Right hindlimb (tissue), 1 donor: ENCODE results near the gene LRRC27.

Experiments used
- DNase-seq: peaks from one replicate; pipeline ENCODE4 v3.0.0-alpha.2; 2018

LRRC27 gene

DNA sequence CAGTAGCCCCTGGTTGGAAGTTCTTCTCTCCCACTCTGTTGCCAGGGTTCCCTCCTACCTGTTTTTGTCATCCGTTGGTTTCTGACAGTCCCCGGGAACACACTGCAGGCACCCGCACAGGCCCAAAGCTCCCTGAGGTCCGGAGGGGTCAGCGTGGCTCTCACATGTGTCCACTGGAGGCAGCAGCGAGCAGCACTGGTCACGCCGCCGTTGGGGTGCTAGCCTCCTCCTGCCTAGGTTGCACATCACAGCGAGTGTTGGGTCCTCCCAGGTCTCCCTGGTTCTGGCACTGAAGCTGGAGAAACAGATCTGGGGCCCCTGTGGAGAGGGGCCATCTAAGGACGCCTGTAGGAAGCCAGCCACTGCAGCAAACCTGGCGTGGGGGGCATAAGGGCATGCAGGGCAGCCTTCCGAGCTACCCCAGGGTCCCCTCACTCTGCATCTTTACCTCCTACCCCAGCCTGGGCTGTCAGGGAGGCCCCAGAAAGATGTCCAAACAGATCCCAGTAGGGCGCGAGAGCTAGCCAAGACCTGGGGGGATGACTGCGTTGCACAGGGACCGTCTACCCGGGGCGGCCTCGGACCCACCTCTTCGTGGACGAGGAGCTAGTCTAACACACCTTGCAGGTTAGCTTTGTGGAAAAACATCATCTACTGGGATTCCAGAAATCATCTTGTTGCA lies 28.9 kb downstream of the LRRC27 start:
- no peak for DNase-seq

DNA sequence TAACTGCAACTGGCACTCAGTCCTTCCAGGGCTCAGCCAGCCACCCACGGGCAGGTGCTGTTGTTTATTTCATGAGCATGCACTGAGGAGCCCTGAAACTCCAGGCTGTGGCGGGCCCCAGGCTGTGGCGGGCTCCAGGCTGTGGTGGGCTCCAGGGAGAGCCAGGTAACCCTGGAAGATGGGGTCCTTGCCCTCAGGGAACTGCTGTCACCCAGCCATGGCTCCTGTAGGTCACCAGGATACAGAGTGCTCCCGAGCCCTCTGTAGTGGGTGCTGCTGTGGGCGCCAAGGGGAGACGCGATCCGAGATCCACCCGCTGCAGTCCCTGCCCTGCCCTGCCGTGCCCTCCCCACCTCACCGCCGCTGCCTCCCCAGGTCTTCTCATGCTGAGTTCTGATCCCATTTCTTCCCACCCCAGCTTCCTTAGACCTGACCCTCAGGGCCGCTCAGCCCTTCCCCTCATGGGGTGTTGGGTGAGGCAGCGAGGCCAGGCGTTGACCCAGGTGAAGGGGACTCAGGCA lies 29.6 kb downstream of the LRRC27 start:
- DNase-seq: no peak

DNA sequence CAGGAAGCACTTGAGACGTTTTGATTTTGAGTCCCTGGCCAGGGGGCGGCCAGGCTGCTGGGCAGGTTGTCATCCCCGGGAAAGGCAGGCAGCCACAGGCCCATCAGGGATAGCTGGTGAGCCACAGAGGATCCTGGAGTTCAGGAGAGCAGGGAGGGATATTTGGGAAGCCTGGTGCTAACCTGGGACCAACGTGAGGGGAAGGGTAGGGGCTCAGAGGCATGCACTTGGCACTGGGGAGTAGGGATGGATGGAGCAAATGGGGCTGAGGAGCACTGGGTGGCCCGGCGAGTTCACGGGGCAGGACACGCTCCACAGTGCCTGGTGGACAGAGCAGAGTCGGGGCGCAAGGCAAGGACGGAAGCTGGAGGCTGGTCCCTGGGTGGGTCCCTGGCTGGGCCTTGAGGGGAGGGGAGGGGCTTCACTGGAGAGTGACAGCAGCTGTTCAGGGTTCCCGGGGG lies 30.2 kb downstream of the LRRC27 start:
- no peak for DNase-seq

DNA sequence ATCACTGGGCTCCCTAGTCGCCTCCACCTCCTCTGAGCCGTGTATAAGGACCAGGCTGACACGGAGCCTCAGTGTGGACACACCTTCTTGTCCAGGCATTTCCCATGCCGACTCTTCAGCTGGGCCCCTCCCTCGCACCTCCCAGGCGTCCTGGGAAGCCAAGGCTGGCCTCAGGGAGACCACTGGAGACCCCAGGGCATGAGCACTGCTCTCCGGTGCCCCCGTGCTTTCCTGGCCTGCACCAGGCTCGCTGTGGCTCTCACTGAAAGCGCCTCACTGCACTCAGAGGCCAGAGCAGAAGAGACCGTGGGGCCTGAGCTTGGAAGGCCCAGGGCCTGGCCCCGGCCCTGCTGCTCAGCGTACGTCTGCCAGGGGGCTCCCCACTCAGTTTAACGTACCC lies 31.4 kb downstream of the LRRC27 start:
- no peak for DNase-seq

DNA sequence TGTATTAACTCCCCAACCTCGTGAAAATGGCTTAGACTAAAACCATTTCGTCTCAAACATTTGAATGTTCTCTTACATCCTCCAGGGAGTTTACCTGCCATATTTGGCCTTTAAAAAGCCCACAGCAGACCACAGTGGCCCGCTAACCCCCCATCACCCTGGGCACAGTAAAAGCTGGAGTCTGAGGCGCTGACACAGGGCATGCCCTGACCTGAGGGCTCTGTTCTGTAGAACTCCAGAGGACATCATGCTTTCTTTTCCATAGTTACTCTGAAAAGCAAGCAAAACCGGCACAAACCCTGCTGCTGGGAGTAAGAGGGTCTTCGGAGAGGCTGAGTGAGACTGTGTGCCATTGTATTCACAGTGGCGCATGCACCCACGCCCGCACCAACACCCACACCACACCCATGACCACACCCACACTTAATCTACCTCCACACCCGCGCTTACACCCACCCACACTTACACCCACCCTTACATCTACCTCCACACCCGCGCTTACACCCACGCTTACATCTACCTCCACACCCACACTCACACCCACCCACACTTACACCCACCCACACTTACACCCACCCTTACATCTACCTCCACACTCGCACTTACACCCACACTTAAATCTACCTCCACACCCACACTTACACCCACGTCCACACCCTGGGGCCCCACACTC lies 32.1 kb downstream of the LRRC27 start:
- DNase-seq: no peak

DNA sequence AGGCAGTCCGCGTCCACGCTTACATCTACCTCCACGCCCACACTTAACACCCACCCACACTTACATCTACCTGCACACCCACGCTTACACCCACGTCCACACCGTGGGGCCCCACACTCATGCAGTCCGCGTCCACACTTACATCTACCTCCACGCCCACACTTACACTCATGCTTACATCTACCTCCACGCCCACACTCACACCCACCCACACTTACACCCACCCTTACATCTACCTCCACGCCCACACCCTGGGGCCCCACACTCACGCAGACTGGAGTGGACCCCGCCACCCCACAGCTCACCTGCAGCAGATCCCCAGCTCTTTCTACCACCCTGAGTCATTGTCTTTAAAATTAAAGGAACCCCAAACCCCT lies 32.6 kb downstream of the LRRC27 start:
- DNase-seq: no peak

DNA sequence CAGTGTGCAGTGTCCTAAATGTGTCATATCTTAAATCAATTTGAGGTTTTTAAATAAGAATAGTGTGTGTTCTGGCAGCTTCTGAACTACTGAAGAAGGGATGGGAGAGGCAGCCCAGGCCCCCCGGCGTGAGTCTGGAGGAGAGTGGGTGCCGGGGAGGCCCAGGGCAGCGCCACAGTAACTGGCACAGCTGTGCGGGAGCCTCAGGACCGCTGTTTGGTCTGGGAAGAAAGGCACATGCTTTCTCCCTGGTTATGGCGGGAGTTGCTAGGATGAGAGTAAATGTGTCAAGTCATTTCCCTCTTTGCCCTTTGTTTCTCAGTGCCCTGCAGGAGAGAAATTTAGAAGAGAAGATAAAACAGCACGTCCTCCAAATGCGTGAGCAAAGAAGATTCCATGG lies 33.1 kb downstream of the LRRC27 start:
- DNase-seq: no peak

DNA sequence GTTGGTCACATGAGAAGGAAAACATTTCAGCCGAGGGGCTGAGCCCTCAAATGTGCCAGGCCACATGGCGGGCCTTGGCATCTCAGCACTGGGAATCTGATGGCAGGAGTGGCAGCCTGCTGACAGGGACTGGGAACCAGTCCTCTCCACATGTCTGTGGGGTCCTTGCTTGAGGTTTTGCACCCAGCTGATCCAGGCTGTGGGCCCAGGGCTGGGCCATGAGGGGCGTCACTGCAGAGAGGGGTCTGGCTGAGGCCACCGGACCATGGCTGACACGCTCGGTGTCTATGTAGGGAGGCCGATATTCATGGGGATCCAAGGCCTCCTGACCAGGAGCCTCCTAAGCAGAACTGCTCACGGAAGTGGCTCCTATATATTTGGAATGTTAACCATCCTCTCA lies 34.0 kb downstream of the LRRC27 start:
- no peak for DNase-seq

DNA sequence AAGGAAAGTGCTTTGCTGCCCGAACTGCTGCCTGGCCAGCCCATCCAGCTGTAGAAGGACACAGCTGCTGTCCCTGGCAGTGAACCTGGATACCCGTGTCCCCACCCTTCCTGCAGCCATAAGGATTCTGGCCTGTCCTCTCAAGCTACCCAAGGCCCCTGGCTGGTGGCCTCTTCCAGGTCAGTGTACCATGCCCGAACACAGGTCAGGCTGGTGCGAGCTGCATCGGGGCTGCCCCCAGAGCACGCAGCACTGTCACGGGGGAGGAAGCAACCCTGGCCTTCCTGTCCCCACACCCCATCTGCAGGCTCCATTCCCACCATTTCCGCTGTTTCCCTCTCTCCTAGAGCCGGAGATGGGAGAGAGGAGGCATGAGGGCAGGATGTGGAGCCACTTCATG lies 34.5 kb downstream of the LRRC27 start:
- DNase-seq: no peak

DNA sequence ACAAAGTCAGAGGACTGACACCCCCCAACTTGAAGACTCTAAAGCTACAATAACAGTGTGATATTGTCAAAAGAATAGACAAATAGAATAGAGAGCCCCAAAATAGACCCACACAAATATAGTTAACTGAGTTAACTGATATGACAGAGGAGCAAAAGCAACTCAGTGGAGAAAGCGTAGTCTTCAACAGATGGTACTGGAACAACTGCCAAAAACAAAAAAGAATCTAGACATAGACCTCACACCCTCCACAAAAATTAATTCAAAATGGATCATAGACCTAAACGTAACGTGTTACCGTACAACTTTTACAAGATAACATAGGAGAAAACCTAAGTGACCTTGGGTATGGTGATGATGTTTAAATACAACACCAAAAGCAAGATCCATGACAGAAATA lies 36.4 kb downstream of the LRRC27 start:
- DNase-seq: no peak

DNA sequence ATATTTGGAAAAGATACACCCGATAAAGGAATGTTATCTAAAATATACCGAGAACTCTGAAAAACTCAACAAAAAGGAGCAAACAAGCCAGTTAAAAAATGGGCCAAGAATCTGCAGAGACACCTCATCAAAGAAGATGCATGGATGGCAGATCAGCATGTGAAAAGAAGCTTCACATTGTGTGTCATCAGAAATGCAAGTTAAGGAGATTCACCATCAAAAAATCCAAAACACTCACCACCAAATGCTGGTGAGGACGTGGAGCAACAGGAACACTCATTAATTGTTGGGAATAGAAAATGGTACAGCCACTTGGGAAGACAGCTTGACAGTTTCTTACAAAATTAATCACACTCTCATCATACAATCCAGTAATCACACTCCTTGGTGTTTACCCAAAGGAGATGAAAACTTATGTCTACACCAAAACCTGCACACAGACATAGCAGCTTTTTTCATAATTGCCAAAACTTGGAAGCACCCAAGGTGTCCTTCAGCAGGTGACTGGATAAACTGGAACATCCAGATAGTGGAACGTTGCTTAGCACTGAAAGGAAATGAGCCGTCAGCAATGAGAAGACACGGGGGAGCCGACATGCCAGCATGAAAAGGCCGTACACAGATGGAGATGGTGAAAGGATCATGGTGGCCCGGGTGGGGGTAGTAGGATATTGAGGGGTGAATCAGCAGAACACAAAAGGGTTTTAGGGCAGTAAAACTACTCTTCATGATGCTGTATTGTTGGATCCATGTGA lies 37.1 kb downstream of the LRRC27 start:
- no peak for DNase-seq

DNA sequence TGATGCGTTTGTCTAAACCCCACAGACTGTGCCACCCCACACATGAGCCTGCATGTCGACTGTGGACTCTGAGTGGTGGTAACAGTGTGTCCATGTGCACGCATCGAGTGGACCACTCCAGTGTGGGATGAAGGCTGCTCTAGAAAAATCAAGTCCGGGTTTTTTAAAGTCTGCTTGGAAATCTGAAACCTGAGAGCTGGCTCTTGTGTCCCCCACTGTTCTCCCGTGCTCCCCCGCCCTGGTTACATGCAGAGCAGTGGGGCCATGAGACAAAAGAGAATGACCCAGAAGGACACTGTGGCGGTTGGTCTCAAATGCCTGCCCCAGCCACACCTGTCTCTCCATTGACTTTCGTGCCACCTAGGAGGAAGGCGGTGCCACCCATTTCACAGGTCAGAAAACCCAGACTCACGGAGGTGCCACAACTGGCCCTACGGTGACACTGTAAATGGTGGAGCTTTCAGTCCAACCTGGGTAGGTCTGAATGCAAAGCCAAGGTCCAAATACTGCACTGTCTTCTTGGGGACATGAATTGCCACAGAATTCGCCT lies 37.7 kb downstream of the LRRC27 start:
- DNase-seq: no peak

DNA sequence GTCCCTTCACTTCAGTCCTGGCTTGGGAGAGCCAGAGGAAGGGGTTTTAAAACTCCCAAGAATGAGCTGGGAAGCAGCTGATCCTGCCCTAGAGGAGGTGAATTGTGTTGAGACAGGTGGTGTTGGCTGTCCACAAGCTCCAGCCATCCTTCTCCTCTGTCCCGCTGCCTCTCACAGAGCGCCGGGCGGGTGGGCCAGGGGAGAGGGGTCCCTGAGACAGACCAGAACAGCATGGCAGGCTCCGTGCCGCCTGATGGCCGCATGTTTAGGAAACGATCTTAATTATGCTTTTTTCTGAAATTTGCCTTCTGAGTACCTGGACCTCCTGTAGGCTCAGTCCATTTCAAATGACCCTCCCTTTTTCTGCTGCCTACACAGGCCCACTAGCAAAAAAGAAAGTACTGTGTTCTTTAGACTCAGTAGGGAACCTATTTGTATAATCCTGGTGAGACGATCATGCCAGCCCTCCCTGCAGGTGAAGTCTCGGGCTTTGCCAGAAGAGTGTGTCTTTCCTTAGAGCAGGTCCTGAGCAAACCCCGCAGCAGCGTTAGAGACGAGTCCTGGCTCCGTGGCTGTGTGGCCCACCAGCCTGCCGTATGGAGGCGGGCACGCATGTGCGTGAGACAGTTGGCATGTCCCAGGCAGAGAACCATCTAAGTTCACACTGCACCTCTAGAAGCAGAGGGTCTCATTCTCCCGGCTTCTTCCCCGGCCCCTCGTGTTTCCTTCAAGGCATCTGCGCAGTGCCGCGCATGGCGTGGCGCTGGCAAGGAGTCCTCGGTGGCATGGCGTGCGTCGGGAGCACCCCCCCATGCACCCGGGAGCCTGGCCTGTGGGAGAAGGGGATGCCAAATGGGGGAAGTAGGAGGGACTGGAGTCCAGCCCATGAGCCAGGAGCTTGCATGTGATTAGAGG lies 38.7 kb downstream of the LRRC27 start:
- DNase-seq: no peak

DNA sequence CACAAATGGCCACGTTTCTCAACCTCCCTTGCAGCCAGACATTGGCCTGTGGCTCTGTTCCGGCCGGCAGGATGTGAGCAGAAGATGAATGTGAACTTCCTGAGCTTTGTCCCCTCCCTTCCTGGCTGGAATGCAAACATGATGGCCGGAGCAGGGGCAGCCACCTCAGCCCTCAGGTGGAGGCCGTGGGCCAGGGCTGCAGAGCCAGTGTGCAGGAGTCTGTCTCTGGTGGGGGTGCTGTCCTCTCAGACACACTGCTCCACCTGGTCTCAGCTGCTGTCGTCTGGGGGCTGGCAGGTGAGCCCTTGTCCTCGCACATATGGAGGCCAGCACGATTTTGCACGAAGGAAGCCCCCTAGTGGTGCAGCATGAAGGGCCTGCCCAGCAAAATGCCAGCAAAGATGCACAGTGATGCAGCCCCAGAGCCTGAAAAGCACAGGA lies 39.7 kb downstream of the LRRC27 start:
- DNase-seq: no peak

DNA sequence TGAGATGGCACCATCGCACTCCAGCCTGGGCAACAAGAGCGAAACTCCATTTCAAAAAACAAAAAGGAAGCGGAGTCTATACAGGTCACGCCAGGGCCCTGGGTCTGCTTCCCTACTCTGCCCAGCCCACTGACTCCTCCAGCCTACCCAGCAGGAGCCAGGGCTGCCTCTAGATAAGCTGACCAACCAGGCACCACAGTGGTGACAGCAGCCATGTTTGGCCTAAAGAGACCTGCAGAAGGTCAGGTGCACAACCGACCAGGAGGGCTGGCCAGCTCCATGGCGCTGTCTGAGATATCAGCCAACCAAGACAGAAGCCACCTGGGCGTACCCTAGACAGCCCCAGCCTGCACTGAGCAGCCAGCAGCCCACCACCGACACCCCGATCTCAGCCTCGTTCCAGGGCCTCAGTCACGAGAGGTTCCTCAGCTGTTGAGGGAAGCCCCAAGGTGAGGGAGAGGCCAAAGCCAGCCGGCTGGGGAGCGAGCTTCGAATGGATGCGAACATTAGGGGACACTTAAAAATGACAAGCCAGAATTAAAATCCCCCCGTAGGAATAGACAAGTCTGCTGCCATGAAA lies 40.6 kb downstream of the LRRC27 start:
- no peak for DNase-seq

DNA sequence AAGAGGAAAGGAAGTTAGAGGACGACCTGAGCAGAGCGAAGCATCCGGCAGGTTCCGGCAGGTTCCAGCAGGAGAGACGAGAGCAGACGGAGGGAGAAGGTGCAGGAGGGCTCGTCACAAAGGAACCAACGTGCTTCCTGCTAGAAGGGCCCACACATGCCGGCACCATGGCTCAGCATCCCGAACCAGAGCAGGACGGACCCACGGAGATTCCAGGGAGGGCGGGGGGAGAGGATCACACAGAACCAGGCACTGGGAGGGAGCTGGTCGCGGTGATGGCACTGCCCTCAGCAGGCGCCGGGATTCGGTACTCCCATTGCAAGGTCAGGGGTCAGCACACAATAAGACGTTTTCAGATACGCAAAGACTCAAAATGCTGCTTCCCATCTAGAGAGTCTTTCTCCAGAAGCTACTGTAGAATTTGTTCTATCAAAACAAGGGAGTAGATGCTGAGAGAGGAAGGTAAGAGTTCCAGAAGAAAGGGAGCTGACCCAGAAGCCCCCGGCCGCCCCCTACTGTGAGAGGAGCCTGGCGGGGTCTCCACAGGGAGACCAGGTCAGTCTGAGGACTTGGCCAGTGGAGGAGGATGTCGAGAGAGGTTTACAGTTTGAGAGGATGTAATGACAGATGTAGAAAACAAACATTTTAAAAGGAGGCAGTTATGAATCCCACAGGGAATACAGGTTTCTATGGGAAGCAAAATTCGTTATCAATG lies 41.4 kb downstream of the LRRC27 start:
- DNase-seq: no peak

DNA sequence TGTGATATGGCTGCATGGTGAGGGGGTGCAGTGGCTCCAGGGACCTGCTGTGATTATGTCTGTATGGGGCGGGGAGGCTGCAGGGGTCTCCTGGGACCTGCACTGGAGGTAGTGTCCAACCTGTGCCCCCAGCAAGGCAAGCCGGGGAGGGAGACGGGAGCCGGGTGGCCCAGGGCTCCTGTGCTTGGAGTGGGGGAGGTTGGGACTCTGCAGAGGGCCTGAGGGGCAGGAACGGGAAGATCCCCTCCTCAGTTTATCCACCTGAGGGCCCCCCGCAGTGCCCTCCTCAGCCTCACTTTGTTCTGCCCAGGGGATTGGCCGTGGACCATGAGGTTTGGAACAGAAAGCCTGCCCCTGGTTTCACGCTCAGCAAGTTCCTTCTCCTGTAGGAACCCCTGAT lies 42.2 kb downstream of the LRRC27 start:
- no peak for DNase-seq

DNA sequence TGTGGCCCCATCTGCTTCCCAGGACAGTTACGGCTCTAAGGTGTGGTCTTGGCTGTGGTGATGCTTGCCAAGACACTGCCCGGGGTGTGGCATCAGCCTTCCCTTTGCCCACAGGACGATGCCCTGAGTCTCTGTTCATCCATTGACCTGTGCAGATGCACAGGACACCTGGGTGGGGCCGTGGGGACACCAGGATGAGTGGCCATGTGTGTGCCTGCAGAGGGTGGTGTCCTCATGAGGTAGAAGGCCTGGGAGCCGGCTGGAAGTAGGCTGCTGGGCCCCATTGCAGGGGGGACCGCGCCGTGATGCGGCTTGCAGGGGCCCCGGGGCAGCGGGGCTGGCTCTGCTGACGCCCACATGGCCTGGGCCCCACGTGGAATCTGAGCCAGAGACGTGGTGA lies 42.6 kb downstream of the LRRC27 start:
- no peak for DNase-seq

DNA sequence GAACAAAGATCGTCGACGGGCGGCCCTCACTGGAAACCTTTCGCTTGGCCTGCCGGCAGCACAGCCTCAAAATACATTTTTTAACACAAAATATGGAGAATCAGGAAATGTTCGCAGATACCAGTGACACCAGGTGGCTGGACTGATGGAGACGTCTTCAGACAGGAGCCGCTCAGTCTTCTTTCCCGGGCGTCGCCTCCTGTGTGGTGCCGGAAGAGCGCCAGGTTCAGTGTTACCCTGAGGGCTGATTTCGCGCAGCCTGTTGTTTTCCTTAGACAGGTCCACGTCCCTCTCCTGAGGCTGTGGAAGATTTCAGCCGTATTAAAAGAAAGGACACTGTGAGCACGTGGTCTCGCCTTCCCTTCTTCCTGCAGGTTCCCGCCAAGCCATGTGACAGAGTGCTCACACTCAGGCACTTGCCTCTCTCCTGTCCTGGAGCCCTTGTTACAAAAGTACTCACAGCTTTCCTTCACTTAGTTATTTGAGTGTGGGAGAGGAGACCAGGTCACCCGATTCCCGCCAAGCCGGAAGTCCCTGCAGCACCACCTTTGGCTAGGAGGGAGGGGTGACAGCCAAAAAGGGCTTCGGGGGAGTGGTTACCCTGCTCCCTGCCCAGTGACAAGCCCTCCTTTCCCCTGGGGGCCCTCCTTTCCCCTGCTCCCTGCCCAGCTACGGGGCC lies 43.3 kb downstream of the LRRC27 start:
- no peak for DNase-seq

DNA sequence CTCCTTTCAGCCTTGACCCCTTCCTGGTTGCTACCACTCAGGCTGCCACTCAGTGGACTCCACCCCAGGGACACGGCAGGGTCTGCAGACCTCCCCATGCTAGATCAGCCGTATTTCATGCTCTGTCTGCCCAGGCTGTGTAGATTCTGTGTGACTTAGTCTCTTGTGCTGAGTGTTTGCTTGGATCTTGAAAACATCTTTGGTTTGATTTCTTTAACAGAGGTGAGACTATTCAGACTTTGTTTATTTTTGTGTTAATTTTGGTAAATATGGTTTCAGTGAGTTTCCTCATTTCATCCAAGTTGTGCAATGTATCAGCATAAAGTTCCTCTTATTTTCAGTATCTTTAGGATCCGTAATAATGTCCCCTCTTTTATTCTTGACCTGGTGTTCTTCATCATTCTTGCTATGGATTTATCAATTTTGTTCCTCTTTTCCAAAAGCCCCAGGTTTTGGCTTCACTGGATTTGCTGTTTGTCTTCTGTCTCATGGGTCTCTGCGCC lies 43.9 kb downstream of the LRRC27 start:
- DNase-seq: no peak
